ENCODE data around the gene LRRC74B.
"Not testable (repeated sequence)": the region's sequence is repeated elsewhere in the genome, so short reads cannot be mapped to it uniquely, and the experiment has no call there.

The LRRC74B gene

DNA sequence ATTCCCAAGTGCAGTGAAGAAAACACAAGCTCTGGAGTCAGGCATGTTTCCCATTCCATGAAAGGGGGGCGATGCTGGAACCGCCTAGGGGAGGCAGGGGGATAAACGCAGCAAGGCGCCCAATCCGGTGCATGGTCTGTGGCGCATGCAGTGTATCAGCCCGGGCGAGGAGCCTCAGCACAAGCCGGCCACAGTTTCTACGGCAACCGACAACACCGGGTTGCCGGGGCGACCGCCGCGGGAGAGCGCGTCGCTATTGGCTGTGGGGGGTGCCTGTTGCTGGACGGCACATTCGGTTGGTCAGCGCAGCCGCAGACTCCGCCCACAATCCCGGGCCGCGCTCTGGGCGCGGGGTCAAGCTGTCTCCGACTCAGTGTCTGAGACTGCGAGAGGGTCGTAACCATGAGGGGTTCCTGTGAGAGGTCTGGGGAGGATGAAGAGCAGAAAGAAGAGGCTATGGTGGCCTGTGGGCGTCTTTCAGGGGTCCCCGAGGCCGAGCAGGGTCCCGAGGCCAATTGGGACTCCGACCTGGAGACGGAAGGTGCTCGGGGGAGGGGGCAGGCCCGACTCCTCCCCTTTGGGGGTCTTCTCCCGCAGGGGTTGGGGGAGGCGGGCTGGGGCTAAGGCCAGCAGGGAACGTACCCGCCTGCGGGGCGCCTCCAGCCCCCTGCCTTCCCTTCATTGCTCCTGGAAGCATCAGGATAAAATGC lies at the start of gene LRRC74B:
TSS of gene LRRC74B (plus strand) at position 362 of the 710 bp plus-strand sequence. CDS start at position 403, 41 bp downstream.
- peak; percentile 68 for DNase-seq (ENCODE audit: low read depth)

DNA sequence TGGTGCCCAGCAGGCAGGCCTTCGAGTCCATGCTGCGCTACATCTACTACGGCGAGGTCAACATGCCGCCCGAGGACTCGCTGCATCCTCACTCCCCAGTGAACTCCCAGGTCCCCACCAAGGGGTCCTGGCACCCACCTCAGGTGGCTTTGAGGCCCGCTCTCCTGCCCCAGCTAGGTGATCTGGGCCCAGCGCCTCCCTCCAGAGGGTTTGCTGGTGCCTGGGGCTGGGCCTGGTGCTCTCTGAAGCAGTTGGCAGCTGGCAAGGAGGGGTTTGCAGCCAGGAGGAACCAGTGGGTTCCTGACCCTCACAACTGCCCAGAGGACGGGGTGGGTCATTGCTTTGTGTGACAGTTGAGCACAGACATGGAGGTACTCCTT lies 49.7 kb upstream of the LRRC74B start:
- DNase-seq (ENCODE audit: low read depth): no peak

- DNase-seq (ENCODE audit: low read depth): no peak
These were observed 48.9 kb upstream of the LRRC74B start for GRCh38 chr22:20996598-20997535.

DNA sequence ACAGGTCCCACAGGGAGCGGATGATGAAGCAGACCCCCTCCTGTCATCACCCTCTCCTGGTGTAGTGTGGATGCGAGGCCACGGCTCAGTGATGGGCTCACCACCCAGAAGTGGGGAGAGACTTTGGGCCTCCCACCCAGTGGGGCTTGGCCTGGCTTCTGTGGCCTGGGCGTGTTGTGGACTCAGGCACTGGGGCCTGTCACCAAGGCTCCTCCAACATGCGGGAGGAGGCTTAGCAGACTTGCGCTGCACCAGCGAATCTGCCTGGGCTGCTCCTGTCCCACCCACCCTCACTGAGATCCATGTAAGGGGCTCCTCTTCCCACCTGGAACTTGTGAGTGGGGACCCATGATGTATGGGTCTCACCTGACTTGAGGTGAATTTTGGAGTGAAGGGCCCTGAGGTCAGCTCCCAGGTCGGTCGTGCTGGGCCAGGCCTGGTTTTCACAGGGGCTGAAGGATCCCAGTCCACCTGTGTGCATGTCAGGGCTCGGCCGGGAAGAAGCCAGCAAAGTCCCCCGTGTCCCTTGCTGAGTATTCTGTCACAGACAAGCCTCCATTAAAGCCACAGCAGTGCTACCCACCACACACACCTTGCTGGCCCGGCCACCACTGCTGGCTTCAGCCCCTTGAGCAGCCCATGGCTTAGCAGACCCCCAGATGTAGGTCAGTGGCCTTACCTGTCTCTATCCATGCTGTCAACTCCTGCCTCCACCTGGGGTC lies 48.0 kb upstream of the LRRC74B start:
- DNase-seq (ENCODE audit: low read depth): no peak

DNA sequence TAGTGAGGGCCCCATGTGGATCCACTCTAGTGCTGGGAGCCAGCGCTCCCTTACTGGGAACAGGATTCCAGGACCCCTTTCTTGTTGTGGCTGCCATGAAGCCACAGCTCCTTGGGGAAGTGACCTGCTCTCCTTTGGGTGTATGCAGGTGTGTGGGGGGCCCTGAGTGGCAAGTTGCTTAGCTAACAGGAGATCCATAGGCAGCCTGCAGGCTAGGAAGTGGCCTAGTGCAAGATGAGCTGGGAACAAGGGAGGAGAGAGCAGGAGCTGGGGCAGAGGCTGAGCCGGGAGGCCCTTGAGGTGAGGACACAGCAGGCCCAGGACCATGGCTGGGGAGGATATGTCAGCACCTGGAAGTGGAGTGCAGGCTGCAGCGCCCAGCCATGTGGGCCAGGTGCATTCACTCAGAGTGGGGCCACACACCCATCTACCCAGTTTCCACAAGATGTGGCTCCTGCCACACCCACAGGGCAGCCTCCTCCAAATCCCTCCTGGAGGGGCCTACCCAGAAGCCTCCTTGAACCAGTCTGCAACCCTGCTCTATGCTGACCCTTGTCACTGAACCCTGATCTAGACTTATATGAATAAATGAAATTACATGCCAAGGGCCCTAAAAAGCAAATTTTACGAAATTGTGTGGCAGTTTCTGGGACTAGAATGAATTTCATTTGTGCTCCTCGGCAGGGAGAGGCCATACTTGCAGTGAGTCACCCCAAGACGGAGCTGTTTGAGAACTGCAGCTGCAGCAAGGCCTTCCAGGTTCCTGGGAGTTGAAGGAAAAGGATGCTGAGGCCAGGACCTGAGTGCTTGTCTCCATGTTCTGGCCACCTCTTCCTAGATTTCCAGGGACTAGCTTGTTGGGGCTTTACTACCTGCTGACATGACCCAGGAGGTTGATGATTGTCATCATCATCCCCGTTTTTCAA lies 47.1 kb upstream of the LRRC74B start:
- no peak for DNase-seq (ENCODE audit: low read depth)

DNA sequence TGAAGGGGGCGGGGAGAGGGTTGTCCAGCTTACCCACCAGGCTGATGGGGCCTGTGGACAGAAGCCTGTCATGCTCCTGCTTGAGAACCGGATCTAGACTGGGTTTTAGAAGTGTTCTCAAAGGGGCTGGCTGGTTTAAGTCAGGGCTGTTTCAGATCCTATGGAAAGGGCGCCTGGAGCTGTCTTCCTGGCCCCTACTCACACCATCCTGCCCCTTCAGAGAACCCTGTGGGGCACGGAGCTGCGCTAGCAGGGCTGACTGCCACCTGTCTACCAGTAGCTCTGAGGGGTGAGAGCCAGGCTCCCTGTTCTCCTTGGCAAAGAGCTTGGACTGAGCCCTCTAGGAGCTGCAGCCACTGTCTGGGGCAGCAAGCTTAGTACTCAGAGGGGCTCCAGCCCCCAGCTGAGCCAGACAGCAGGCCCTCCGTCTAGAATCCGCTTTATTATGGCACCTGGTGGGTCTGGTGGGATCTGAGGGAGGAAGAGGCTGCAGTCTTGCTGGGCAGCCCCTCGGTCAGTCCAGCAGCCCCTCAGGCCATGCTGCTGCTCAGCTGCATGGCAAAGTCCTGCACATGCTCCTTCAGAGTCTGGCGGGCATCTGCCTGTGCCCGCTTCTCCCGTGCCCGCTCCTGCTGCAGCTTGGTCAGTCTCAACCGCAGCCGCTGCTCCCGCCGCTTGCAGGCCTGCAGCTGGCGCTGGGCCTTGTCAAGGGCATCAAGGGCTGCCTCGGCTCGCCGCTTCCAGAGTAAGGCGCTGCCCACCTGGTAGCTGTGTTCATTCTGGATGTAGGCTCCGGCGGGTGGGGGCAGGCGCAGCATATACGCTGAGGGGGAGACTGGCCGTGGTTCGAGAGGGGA lies 46.2 kb upstream of the LRRC74B start:
- no peak for DNase-seq (ENCODE audit: low read depth)

DNA sequence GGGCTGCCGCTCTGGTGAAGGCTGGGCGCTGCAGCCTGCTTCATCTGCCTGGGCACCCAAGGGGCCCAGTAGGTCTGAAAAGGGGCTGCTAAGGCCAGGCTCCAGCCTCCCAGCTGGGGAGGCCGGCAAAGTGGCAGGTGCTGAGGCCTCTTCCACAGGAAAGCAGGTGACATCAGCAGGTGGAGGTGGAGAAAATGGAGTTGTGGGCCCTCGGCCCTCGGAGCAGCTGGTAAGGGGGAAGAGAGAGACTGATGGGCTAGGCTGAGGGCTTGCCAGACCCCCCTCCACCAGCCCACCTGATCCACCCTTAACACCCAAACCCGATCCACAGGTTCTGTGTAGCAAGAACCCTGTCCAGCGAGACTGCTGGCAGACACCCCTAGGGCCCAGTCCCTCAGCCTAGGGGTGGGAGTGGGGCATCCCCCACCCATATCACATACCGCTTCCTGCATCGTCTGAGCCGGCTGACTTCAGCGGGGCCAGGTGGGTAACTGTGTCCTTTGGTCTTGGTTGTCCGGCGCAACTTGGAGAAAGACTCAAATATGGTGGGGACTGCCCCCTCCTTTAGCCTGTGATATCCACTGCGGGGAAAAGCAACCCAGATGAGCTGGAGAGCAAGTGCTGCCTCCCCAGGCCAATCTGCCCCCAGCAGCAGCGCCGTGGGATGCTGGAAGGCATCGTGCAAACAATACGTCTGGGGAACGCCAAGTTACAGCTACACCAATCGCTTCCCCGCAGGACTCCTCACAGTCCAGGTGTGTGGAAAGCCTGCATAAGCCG lies 45.3 kb upstream of the LRRC74B start:
- no peak for DNase-seq (ENCODE audit: low read depth)

DNA sequence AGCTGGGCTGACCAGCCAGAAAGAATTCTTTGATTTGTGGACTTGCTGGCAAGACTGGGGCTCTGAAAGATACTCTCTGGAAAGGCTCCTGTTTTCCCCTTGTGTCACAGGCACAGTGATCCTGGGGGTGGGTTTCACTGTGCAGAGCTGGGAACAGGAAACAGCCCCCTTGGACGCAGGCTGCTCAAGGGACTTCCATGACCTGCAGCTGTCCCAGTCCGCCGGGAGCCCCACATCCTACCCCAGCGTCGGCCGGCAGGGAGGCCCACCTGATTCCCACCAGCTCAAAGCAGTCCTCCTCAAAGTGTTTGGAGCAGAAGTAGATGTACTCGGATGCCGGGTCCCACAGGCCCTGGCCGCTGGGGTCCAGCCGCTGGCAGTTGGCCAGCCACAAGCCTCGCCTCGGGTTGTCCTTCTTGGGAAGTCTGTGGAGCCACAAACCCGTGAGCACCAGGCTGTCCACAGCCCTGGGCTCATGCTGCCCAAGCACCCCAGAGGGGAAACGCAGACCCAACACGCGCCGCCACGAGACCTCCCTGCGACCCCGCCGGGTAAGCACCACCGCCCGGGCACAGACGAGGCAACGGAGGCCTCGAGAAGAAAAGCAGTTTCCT lies 44.7 kb upstream of the LRRC74B start:
- DNase-seq (ENCODE audit: low read depth): no peak

DNA sequence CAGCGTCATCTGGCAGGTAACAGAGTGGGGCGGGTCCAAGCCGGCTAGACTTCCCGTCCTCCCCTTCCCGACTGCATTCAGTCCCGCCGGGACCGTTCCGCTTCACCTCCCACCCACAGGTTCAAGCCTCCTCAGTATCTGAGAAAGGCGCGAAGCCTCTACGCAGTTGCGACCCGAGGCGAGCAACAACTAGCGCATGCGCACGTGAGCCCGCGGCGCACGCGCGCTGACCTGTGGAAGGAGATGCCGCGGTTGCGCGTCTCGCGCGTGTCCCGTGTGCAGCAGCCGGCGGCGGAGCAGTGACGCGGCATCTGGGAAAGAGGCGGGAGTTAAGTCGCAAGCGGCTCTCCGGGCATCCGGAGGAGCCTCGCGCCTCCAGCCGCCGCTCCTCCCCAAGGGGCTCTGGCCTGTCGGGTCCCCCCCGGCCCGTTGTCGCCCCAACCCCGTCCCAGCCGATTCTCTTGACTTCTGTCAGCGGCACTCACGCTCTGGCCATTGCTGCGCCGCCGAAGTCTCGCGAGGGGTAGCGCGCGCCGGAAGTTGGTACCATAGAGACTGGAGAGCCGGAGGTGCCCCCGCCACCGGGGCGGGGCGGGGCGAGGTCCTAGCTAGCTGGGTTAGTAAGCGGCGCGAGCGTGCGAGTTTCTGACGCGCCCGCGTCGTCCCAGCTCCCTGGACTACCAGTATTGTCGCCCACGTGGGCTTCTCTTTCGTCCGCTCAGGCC lies 44.0 kb upstream of the LRRC74B start, which contains the start of gene THAP7:
TSS of gene THAP7 (minus strand) at position 518 of the 725 bp plus-strand sequence. CDS start at position 311, 207 bp downstream.
- DNase-seq (ENCODE audit: low read depth): peak; percentile 95

GRCh38 chr22:21003782-21004181 lies 42.0 kb upstream of the LRRC74B start:
- DNase-seq (ENCODE audit: low read depth): no peak

DNA sequence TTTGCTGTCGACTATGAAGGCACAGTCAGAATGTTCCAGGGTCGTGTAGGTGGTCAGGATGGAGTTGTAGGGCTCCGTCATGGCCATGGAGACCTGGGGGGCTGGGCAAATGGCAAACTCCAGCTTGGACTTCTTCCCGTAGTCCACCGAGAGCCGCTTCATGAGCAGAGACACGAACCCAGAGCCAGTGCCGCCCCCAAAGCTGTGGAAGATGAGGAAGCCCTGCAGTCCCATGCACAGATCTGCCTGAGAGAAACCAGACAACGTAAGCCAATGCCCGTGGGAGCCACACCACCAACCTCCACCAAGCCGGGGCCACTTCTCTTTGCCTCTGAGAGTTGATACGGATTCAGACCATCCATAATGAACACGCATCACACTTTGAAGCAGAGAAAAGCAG lies 36.5 kb upstream of the LRRC74B start:
- not testable (repeated sequence) for DNase-seq (ENCODE audit: low read depth)

DNA sequence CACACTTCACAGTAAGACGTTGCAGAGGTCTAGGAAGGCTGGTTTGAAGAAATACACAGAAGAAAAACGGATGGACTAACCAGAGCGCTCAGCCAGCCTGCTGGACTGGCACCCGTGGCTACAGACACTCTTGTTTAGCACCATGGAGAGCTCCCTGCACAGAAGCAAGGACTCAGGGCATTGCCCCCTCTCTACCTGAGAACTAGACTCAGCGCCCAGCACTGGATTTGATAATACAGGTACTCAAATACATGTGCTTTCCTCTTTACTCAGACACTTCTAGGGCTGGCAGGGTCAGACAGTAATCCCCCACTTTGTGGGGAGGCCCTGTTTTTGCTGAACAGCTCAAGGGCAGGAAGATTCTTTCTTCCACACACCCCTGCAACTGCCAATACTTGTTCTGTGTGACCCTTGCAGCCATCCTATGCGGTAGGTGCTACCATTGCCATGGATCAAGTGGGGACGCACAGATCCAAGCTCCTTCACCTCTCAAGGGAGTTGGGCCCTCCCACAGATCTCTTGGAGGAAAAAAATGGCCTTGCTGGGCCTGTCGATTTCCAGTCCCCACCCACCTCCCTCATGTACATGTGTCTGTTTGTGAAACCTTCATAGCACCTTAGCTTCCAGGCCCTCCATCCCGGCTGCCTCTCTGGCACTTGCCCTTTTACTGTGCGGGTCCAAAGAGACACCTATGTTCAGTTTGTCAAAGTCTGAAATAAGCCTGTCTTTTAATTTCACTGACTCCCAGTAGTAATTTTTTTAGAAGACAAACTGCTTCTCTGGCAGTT lies 35.9 kb upstream of the LRRC74B start:
- no peak for DNase-seq (ENCODE audit: low read depth)

DNA sequence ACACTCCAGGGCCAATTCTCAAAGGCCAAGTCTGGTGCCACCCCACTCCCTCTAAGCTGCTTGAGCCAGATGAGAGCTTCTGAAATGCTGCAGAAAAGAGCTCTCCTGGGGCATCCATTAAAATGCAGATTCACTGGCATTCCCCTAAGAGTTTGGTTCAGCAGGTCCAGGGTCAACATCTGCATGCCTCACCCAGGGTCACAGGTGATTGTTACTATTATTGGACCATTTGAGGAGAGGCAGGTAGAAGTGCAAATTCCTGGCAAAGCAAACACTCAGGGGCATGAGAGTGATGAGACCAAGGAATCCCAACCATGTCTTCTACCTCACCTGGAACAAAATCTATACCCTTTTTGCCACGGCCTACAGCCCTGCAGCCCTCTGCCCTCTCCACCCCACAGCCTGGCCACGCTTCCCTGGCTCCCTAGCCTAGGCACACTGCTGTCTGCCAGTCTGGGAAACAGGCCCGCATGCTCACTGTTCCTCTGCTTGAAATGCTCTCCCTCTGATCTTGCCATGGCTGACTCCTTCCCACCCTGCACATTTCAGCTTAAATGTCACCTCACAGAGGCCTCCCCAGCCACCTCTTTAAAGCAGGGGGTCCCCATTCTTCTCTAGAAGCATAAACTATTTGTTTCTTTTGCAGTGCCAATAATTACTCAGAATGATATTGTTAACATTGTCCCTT lies 35.2 kb upstream of the LRRC74B start:
- no peak for DNase-seq (ENCODE audit: low read depth)

GRCh38 chr22:21012446-21013407 lies 33.0 kb upstream of the LRRC74B start:
- DNase-seq (ENCODE audit: low read depth): no peak

GRCh38 chr22:21013657-21014201 lies 32.0 kb upstream of the LRRC74B start:
- DNase-seq (ENCODE audit: low read depth): no peak

Measured in activated T-cell treated with anti-CD3 and anti-CD28 coated beads for 24 hours (primary cell).